GM23248 (cell line): Measurements from ENCODE around the gene PPFIBP2. TPM values are rescaled to one million over a fixed set of nuclear protein-coding genes. Genes with fewer than 3 reads are reported as not detected.

Experiments used
- DNase-seq: peaks from one replicate; pipeline ENCODE4 v3.0.0-alpha.2; 2015
- H2AFZ ChIP-seq: fragments of 200-600 bp; sonication (generic); 2 replicates; pipeline ENCODE4 v1.6.1; 2016; ENCODE audit warnings: antibody characterized with exemption
- H3F3A ChIP-seq: fragments of 200-600 bp; sonication (generic); 2 replicates; pipeline ENCODE4 v1.6.1; 2016; ENCODE audit warnings: mild to moderate bottlenecking, antibody characterized with exemption, mixed run types; ENCODE audit not compliant: insufficient read depth
- H3K27ac ChIP-seq: fragments of 200-600 bp; sonication (generic); 2 replicates; pipeline ENCODE4 v1.5.1; 2016; ENCODE audit warnings: mild to moderate bottlenecking
- H3K27me3 ChIP-seq: fragments of 200-600 bp; sonication (generic); replicated peaks from 2 replicates; pipeline ENCODE4 v1.6.1; 2016; ENCODE audit warnings: mild to moderate bottlenecking; ENCODE audit not compliant: insufficient read depth
- H3K36me3 ChIP-seq: fragments of 200-600 bp; sonication (generic); 2 replicates; pipeline ENCODE4 v1.6.1; 2016; ENCODE audit warnings: low read depth, mild to moderate bottlenecking
- H3K4me1 ChIP-seq: fragments of 200-600 bp; sonication (generic); 2 replicates; pipeline ENCODE4 v1.6.1; 2016; ENCODE audit warnings: mild to moderate bottlenecking; ENCODE audit not compliant: insufficient read depth
- H3K4me2 ChIP-seq: fragments of 200-600 bp; sonication (generic); one replicate; pipeline ENCODE4 v1.6.1; 2016; ENCODE audit warnings: mild to moderate bottlenecking; ENCODE audit not compliant: unreplicated experiment
- H3K4me3 ChIP-seq: fragments of 200-600 bp; sonication (generic); 2 replicates; pipeline ENCODE4 v1.5.1; 2016; ENCODE audit warnings: mild to moderate bottlenecking
- H3K79me2 ChIP-seq: fragments of 200-600 bp; sonication (generic); 2 replicates; pipeline ENCODE4 v1.6.1; 2016; ENCODE audit warnings: mild to moderate bottlenecking; ENCODE audit not compliant: insufficient read depth
- H3K9ac ChIP-seq: fragments of 200-600 bp; sonication (generic); 2 replicates; pipeline ENCODE4 v1.6.1; 2016; ENCODE audit warnings: mild to moderate bottlenecking
- H3K9me2 ChIP-seq: fragments of 200-600 bp; sonication (generic); 2 replicates; pipeline ENCODE4 v1.6.1; 2016; ENCODE audit warnings: mixed run types, mild to moderate bottlenecking, moderate library complexity; ENCODE audit not compliant: insufficient read depth
- H3K9me3 ChIP-seq: fragments of 200-600 bp; sonication (generic); one replicate; pipeline ENCODE4 v1.6.1; 2017; ENCODE audit warnings: low read depth
- H4K20me1 ChIP-seq: fragments of 200-600 bp; sonication (generic); 2 replicates; pipeline ENCODE4 v1.6.0; 2016; ENCODE audit not compliant: insufficient read depth
- EZH2 ChIP-seq: fragments of 200-600 bp; sonication (generic); IDR thresholded peaks from 2 replicates; pipeline ENCODE4 v1.6.1; 2018; ENCODE audit warnings: antibody characterized with exemption, mild to moderate bottlenecking; ENCODE audit not compliant: insufficient read depth, poor library complexity, severe bottlenecking
- EZH2phosphoT487 ChIP-seq: fragments of 200-600 bp; sonication (generic); IDR thresholded peaks from 2 replicates; pipeline ENCODE4 v1.6.1; 2018; ENCODE audit warnings: antibody characterized with exemption, moderate library complexity, mild to moderate bottlenecking, low read depth; ENCODE audit not compliant: insufficient read depth
- WGBS, 2 experiments: methylation state at CpG; one replicate each; pipeline ENCODE4 v1.1.6; 2015 to 2017; ENCODE audit warnings: low lambda C conversion rate in 2 of 2, low coverage in 1 of 2; ENCODE audit errors: missing lambda C conversion rate in 2 of 2; 5-methylcytosine and 5-hydroxymethylcytosine counted together
- in situ Hi-C: fragments of 300-500 bp; cut with MboI; formaldehyde crosslinking; loops from 2 replicates; pipeline ENCODE4 v1.15.0; 2020
- polyA plus RNA-seq: library from polyadenylated mRNA; unstranded; fragments of >200 nt; fragmentation: Nextera tagmentation; extraction: Ambion mirVana; gene quantifications from 2 replicates; pipeline ENCODE4 v1.2.1, GENCODE V29; 2016
- total RNA-seq: library from RNA; depleted of rRNA; stranded (reverse); fragments of >200 nt; shearing (Covaris generic); gene quantifications from 2 replicates; pipeline ENCODE4 v1.2.3, GENCODE V29; 2014

The PPFIBP2 gene
- total and polyA plus RNA-seq, 2 experiments from 2014 or later: 4.1 to 5.9 TPM

- H3K79me2 ChIP-seq: no peaks in the 10 kb centered on the region
- H2AFZ ChIP-seq: no peak overlapping the region
- 94 to 95% methylated on average over 16 of the region's 16 CpGs for WGBS, 2 experiments
- no peak overlapping the region for H3K4me2 ChIP-seq
- in situ Hi-C loops: no loop called here
- no peaks in the 10 kb centered on the region for H3K36me3 ChIP-seq
- H3K4me1 ChIP-seq: peaks cover 14% of the 10 kb centered on the region
- DNase-seq: no peak
- no peaks in the 10 kb centered on the region for H4K20me1 ChIP-seq
- no peaks in the 10 kb centered on the region for H3K9me3 ChIP-seq
- H3K9ac ChIP-seq: no peak overlapping the region
- no peak overlapping the region for H3K4me3 ChIP-seq
- H3F3A ChIP-seq: peaks cover 28% of the 10 kb centered on the region
- no peak overlapping the region for H3K27ac ChIP-seq
- H3K9me2 ChIP-seq: no peaks in the 10 kb centered on the region
- H3K27me3 ChIP-seq: no peaks in the 10 kb centered on the region
- TF ChIP-seq EZH2 (no peak), EZH2phosphoT487 (no peak)
These were observed 158.6 kb downstream of the PPFIBP2 start for GRCh38 chr11:7672276-7672959.

GRCh38 chr11:7672960-7673723 lies 159.3 kb downstream of the PPFIBP2 start, which contains the start of gene CYB5R2:
Gene CYB5R2 (minus strand): TSS chr11:7673500. CDS start chr11:7672825, 675 bp downstream.
- Histone ChIP-seq H3K9me2 (no peaks in the 10 kb centered on the region), H3K9me3 (no peaks in the 10 kb centered on the region), H3K9ac (peak within 1 kb of the TSS; percentile 68), H3K4me2 (peak within 1 kb of the TSS; percentile 51), H4K20me1 (no peaks in the 10 kb centered on the region), H3K27ac (no peak within 1 kb of the TSS), H3K4me1 (peaks cover 17% of the 10 kb centered on the region), H3K27me3 (no peaks in the 10 kb centered on the region), H2AFZ (peak within 1 kb of the TSS; percentile 77), H3K36me3 (no peaks in the 10 kb centered on the region), H3F3A (peaks cover 32% of the 10 kb centered on the region), H3K79me2 (no peaks in the 10 kb centered on the region), H3K4me3 (peak within 1 kb of the TSS; percentile 67)
- no peak for TF ChIP-seq EZH2
- TF ChIP-seq EZH2phosphoT487: no peak
- in situ Hi-C loops: no loop called here
- 13 to 18% methylated on average over 25 to 40 of the region's 40 CpGs for WGBS, 2 experiments
- DNase-seq: peak; percentile 78

- in situ Hi-C loops: no loop called here
- Histone ChIP-seq H2AFZ (peak overlapping the region; percentile 77), H3F3A (peaks cover 32% of the 10 kb centered on the region), H3K4me1 (peaks cover 17% of the 10 kb centered on the region), H3K9ac (peak overlapping the region; percentile 68), H3K9me2 (no peaks in the 10 kb centered on the region), H3K27me3 (no peaks in the 10 kb centered on the region), H3K4me3 (peak overlapping the region; percentile 67), H3K27ac (no peak overlapping the region), H3K9me3 (no peaks in the 10 kb centered on the region), H3K36me3 (no peaks in the 10 kb centered on the region), H4K20me1 (no peaks in the 10 kb centered on the region), H3K4me2 (peak overlapping the region; percentile 51), H3K79me2 (no peaks in the 10 kb centered on the region)
- peak; percentile 48 for DNase-seq
- 10 to 11% methylated on average over 70 to 72 of the region's 72 CpGs for WGBS, 2 experiments
- TF ChIP-seq EZH2 (no peak), EZH2phosphoT487 (no peak)
These were observed 160.1 kb downstream of the PPFIBP2 start for GRCh38 chr11:7673724-7674434.

GRCh38 chr11:7675631-7676030 lies 161.8 kb downstream of the PPFIBP2 start:
- H3K36me3 ChIP-seq: no peaks in the 10 kb centered on the region
- no peak overlapping the region for H2AFZ ChIP-seq
- H3K9me3 ChIP-seq: no peaks in the 10 kb centered on the region
- no peaks in the 10 kb centered on the region for H4K20me1 ChIP-seq
- no peak overlapping the region for H3K27ac ChIP-seq
- H3K27me3 ChIP-seq: no peaks in the 10 kb centered on the region
- in situ Hi-C loops: no loop called here
- no peaks in the 10 kb centered on the region for H3K9me2 ChIP-seq
- WGBS, 2 experiments: 79 to 80% methylated on average over 3 of the region's 3 CpGs
- peaks cover 32% of the 10 kb centered on the region for H3F3A ChIP-seq
- H3K4me2 ChIP-seq: no peak overlapping the region
- peaks cover 17% of the 10 kb centered on the region for H3K4me1 ChIP-seq
- no peak overlapping the region for H3K9ac ChIP-seq
- H3K4me3 ChIP-seq: no peak overlapping the region
- DNase-seq: no peak
- TF ChIP-seq EZH2: no peak
- no peak for TF ChIP-seq EZH2phosphoT487
- H3K79me2 ChIP-seq: no peaks in the 10 kb centered on the region
